Middle frontal gyrus (tissue), 1 donor: ENCODE data around the gene ADAMTSL2.

Source experiments
- DNase-seq: peaks from one replicate; pipeline ENCODE4 v3.0.0-alpha.2; 2015; ENCODE audit warnings: low spot score; ENCODE audit errors: extremely low spot score

The ADAMTSL2 gene

GRCh38 chr9:133604214-133604613, 69.7 kb downstream of the ADAMTSL2 start:
- DNase-seq = no peak

- DNase-seq = no peak
Measured at GRCh38 chr9:133604856-133605255, 70.4 kb downstream of the ADAMTSL2 start.

GRCh38 chr9:133605446-133605845, 70.9 kb downstream of the ADAMTSL2 start:
- DNase-seq = no peak

- no peak for DNase-seq
Measured at GRCh38 chr9:133605856-133606707, 71.6 kb downstream of the ADAMTSL2 start.

- no peak for DNase-seq
Measured at GRCh38 chr9:133606708-133607025, 72.2 kb downstream of the ADAMTSL2 start.

GRCh38 chr9:133607381-133607780, 72.9 kb downstream of the ADAMTSL2 start:
- DNase-seq = no peak

GRCh38 chr9:133607976-133608375, 73.5 kb downstream of the ADAMTSL2 start:
- DNase-seq = no peak

GRCh38 chr9:133608382-133608781, 73.9 kb downstream of the ADAMTSL2 start:
- no peak for DNase-seq

GRCh38 chr9:133608889-133609288, 74.4 kb downstream of the ADAMTSL2 start:
- no peak for DNase-seq

GRCh38 chr9:133609311-133610098, 75.0 kb downstream of the ADAMTSL2 start, which contains the start of gene FAM163B:
Gene FAM163B, minus strand, starts transcription at chr9:133609389. Its CDS starts 29,166 bp downstream, at chr9:133580223.
- DNase-seq = no peak

GRCh38 chr9:133610845-133611244, 76.3 kb downstream of the ADAMTSL2 start:
- DNase-seq = no peak

GRCh38 chr9:133612051-133612450, 77.5 kb downstream of the ADAMTSL2 start:
- no peak for DNase-seq

GRCh38 chr9:133612816-133613215, 78.3 kb downstream of the ADAMTSL2 start:
- no peak for DNase-seq

- no peak for DNase-seq
Measured at GRCh38 chr9:133613432-133613831, 78.9 kb downstream of the ADAMTSL2 start.

GRCh38 chr9:133614056-133614455, 79.6 kb downstream of the ADAMTSL2 start:
- DNase-seq = no peak

GRCh38 chr9:133614678-133615077, 80.2 kb downstream of the ADAMTSL2 start:
- DNase-seq = no peak

- DNase-seq = no peak
Measured at GRCh38 chr9:133615186-133615585, 80.7 kb downstream of the ADAMTSL2 start.

GRCh38 chr9:133615606-133616188, 81.2 kb downstream of the ADAMTSL2 start:
- no peak for DNase-seq

GRCh38 chr9:133616643-133617405, 82.3 kb downstream of the ADAMTSL2 start:
- no peak for DNase-seq

GRCh38 chr9:133618726-133619125, 84.2 kb downstream of the ADAMTSL2 start:
- no peak for DNase-seq

GRCh38 chr9:133619791-133620190, 85.3 kb downstream of the ADAMTSL2 start:
- DNase-seq = no peak
